OCI-LY7 (cell line): ENCODE results near the gene MAN1B1. TPM values are rescaled to one million over a fixed set of nuclear protein-coding genes. Genes with fewer than 3 reads are reported as not detected.

ENCODE experiments used
- BruUV-seq: library from RNA; stranded (reverse); fragments of 400-500 nt; replicated peaks from 2 replicates; lab custom pipeline; 2021; lab: Mats Ljungman, UMichigan
- CTCF ChIA-PET: fragments of 300-600 bp; sonication (Branson Sonifier 250); formaldehyde crosslinking; loops from one replicate; lab custom pipeline; 2022; ENCODE audit warnings: antibody characterized with exemption; ENCODE audit not compliant: unreplicated experiment; lab: Charles Lee
- POLR2A ChIA-PET: fragments of 300-600 bp; sonication (Branson Sonifier 250); formaldehyde crosslinking; loops from one replicate; lab custom pipeline; 2022; ENCODE audit warnings: antibody characterized with exemption; lab: Charles Lee
- DNase-seq: peaks from one replicate; pipeline ENCODE4 v3.0.0-alpha.2; 2015; ENCODE audit warnings: low spot score
- H2AFZ ChIP-seq: fragments of 200-600 bp; sonication (generic), shearing (Covaris generic); 2 replicates; pipeline ENCODE4 v1.6.1; 2014; ENCODE audit warnings: mild to moderate bottlenecking, antibody characterized with exemption, low read length, moderate library complexity
- H3K27ac ChIP-seq: fragments of 200-600 bp; sonication (generic); 2 replicates; pipeline ENCODE4 v1.5.1; 2014; ENCODE audit warnings: mixed run types, low read depth, mild to moderate bottlenecking, moderate library complexity, low read length, inconsistent platforms; ENCODE audit not compliant: poor library complexity, severe bottlenecking
- H3K36me3 ChIP-seq: fragments of 200-600 bp; sonication (generic); 2 replicates; pipeline ENCODE4 v1.6.1; 2014; ENCODE audit warnings: mild to moderate bottlenecking, antibody characterized with exemption, low read length, moderate library complexity, mixed read lengths; ENCODE audit not compliant: insufficient read depth
- H3K4me1 ChIP-seq: fragments of 200-600 bp; sonication (generic); 2 replicates; pipeline ENCODE4 v1.5.1; 2014; ENCODE audit warnings: mild to moderate bottlenecking, low read length; ENCODE audit not compliant: insufficient read depth, poor library complexity, severe bottlenecking
- H3K4me2 ChIP-seq: fragments of 200-600 bp; sonication (generic); 2 replicates; pipeline ENCODE4 v1.6.1; 2014; ENCODE audit warnings: mild to moderate bottlenecking, low read length
- H3K4me3 ChIP-seq: fragments of 200-600 bp; sonication (generic); 2 replicates; pipeline ENCODE4 v1.5.1; 2014; ENCODE audit warnings: mild to moderate bottlenecking, low read depth, low read length; ENCODE audit not compliant: poor library complexity, severe bottlenecking
- H3K79me2 ChIP-seq: fragments of 200-600 bp; sonication (generic); 2 replicates; pipeline ENCODE4 v1.6.1; 2016; ENCODE audit warnings: low read depth, mild to moderate bottlenecking, low read length, moderate library complexity, mixed read lengths; ENCODE audit not compliant: insufficient read depth
- H3K9me2 ChIP-seq: fragments of 200-600 bp; sonication (generic); 2 replicates; pipeline ENCODE4 v1.6.1; 2016; ENCODE audit warnings: mild to moderate bottlenecking, low read length, mixed read lengths; ENCODE audit not compliant: insufficient read depth
- H3K9me3 ChIP-seq: fragments of 200-600 bp; sonication (generic); 2 replicates; pipeline ENCODE4 v1.6.1; 2014; ENCODE audit warnings: mild to moderate bottlenecking, mixed run types, low read length, mixed read lengths
- H4K20me1 ChIP-seq: fragments of 200-600 bp; sonication (generic); 2 replicates; pipeline ENCODE4 v1.6.1; 2014; ENCODE audit warnings: mild to moderate bottlenecking, antibody characterized with exemption, low read length, moderate library complexity, mixed read lengths; ENCODE audit not compliant: insufficient read depth
- CTCF ChIP-seq: fragments of 200-600 bp; sonication (generic); conservative IDR thresholded peaks from 2 replicates; pipeline ENCODE4 v1.5.1; 2014; ENCODE audit warnings: mild to moderate bottlenecking, antibody characterized with exemption, low read length, moderate library complexity, mixed read lengths
- EZH2phosphoT487 ChIP-seq: fragments of 200-600 bp; sonication (generic); IDR thresholded peaks from 2 replicates; pipeline ENCODE4 v1.6.1; 2018; ENCODE audit warnings: low read depth, borderline replicate concordance, mild to moderate bottlenecking, mixed run types, antibody characterized with exemption, low read length, moderate library complexity, mixed read lengths
- intact Hi-C: fragments of 100-400 bp; cut with micrococcal nuclease; formaldehyde crosslinking; loops from one replicate; pipeline ENCODE4 v1.10.0; 2022; ENCODE audit not compliant: unreplicated experiment
- total RNA-seq, 2 experiments: library from RNA; depleted of rRNA in 1 of 2; stranded (reverse); fragments of >200 nt in 1 of 2; shearing (Covaris generic) in 1 of 2; gene quantifications; 2 replicates each; pipeline ENCODE4 v1.2.3, GENCODE V29; 2014 to 2022

The MAN1B1 gene
- total RNA-seq, 2 experiments from 2014 or later: 32.7 to 43.4 TPM

- no TSS peak for BruUV-seq
- intact Hi-C loops: no loop called here
- Histone ChIP-seq H3K9me3 (no peaks in the 10 kb centered on the region), H3K4me2 (no peak overlapping the region), H3K36me3 (no peaks in the 10 kb centered on the region), H3K79me2 (peaks cover 6% of the 10 kb centered on the region; the same call in 1 of the 2 replicates), H4K20me1 (no peaks in the 10 kb centered on the region), H2AFZ (no peak overlapping the region), H3K4me3 (no peak overlapping the region), H3K27ac (no peak overlapping the region), H3K4me1 (peaks cover 24% of the 10 kb centered on the region), H3K9me2 (no peaks in the 10 kb centered on the region)
- TF ChIP-seq CTCF (no peak), EZH2phosphoT487 (no peak)
- no peak for DNase-seq
- ChIA-PET POLR2A (interaction anchor here (2.7 kb wide), 1 partner anchor 15 kb away, joined by 11 read pairs; the partner anchor contains the start of gene SAPCD2), CTCF (interaction anchor here (0.6 kb wide), 1 partner anchor 50 kb away, joined by 8 read pairs; no protein-coding TSS in a partner anchor)
Observed at GRCh38 chr9:137084526-137084925, 2.3 kb upstream of the MAN1B1 start.

GRCh38 chr9:137085920-137086530, 760 bp upstream of the MAN1B1 start:
- BruUV-seq: no TSS peak
- Histone ChIP-seq H3K4me3 (peak overlapping the region; percentile 75), H3K4me1 (peaks cover 24% of the 10 kb centered on the region), H3K27ac (peak overlapping the region; percentile 49), H3K79me2 (peaks cover 6% of the 10 kb centered on the region; the same call in 1 of the 2 replicates), H3K9me2 (no peaks in the 10 kb centered on the region), H3K9me3 (no peaks in the 10 kb centered on the region), H3K36me3 (peaks cover 5% of the 10 kb centered on the region; the same call in 1 of the 2 replicates), H4K20me1 (no peaks in the 10 kb centered on the region), H2AFZ (peak overlapping the region; percentile 11; the same call in 1 of the 2 replicates), H3K4me2 (peak overlapping the region; percentile 86)
- POLR2A ChIA-PET: interaction anchor here (0.6 to 1.6 kb wide), 7 partner anchors 9 to 308 kb away, joined by 3 to 13 read pairs (median 5); partner anchors contain the start of genes SAPCD2 and UAP1L1
- peak; percentile 33 for DNase-seq
- intact Hi-C loops: loop anchor here (1.0 to 2.0 kb wide), 2 partner anchors 16 to 65 kb away; partner anchors contain the start of gene SAPCD2
- TF ChIP-seq EZH2phosphoT487 (no peak), CTCF (no peak)
- CTCF ChIA-PET: interaction anchor here (1.0 to 1.3 kb wide), 2 partner anchors 9 to 18 kb away, joined by 3 to 6 read pairs; partner anchors contain the start of gene UAP1L1
